HepG2 (cell line): ENCODE measurements around the gene SCGB2B2. TPM values are rescaled to one million over a fixed set of nuclear protein-coding genes. Genes with fewer than 3 reads are reported as not detected.

Experiments used
- ATAC-seq: fragments of 200-7000 bp; cut with Tn5 transposase; 3 replicates; pipeline ENCODE4 v1.9.1; 2020; ENCODE audit warnings: mild to moderate bottlenecking, moderate library complexity
- BruUV-seq: library from RNA; stranded (reverse); fragments of 400-500 nt; replicated peaks from 2 replicates; lab custom pipeline; 2021; lab: Mats Ljungman, UMichigan
- CTCF ChIA-PET: fragments of 300-600 bp; formaldehyde crosslinking; extraction: SDS; loops from one replicate; lab custom pipeline; 2021; ENCODE audit warnings: low total read pairs, inconsistent platforms, low intra/inter-chr PET ratio; lab: Yijun Ruan, JAX
- POLR2A ChIA-PET: fragments of 350-600 bp; sonication (Branson Sonifier 250); formaldehyde crosslinking; loops from one replicate; lab custom pipeline; 2020; ENCODE audit warnings: antibody characterized with exemption, inconsistent platforms; lab: Yijun Ruan, JAX
- DNase-seq: peaks from one replicate; pipeline ENCODE4 v3.0.0-alpha.2; 2015; ENCODE audit warnings: low spot score
- FAIRE-seq: peaks from 3 replicates; lab custom pipeline; 2011; peaks lifted over from hg19 to GRCh38; lab: Jason Lieb, UNC
- H2AFZ ChIP-seq: one replicate; pipeline ENCODE4 v1.6.1; 2011; ENCODE audit warnings: low read length, inconsistent platforms
- H3K27ac ChIP-seq: fragments of 300-600 bp; 3 replicates; pipeline ENCODE4 v1.8.0; 2011; ENCODE audit warnings: mixed run types, mild to moderate bottlenecking, mixed read lengths, low read length, inconsistent platforms; ENCODE audit not compliant: insufficient read depth; ENCODE audit errors: extremely low read length
- H3K27me3 ChIP-seq, 2 experiments: fragments of 200-600 bp in 1 of 2; 2 replicates in 1 of 2; 3 replicates in 1 of 2; pipeline versions ENCODE4 v1.6.0 to v1.8.0; 2011; ENCODE audit warnings: low read length in 2 of 2, mild to moderate bottlenecking in 2 of 2, moderate library complexity in 2 of 2, inconsistent platforms in 1 of 2; ENCODE audit not compliant: insufficient read depth in 2 of 2, control insufficient read depth in 1 of 2
- H3K36me3 ChIP-seq, 2 experiments: fragments of 200-600 bp in 1 of 2; replicated peaks in 1 of 2; 2 replicates in 1 of 2; 3 replicates in 1 of 2; pipeline versions ENCODE4 v1.5.1 to v1.8.0; 2011; ENCODE audit warnings: low read length in 2 of 2, inconsistent platforms in 1 of 2; ENCODE audit not compliant: insufficient read depth in 2 of 2, control insufficient read depth in 1 of 2
- H3K4me1 ChIP-seq: 2 replicates; pipeline ENCODE4 v1.5.1; 2012; ENCODE audit warnings: low read length, inconsistent platforms; ENCODE audit not compliant: insufficient read depth
- H3K4me2 ChIP-seq: 2 replicates; pipeline ENCODE4 v1.6.0; 2011; ENCODE audit warnings: low read depth, low read length, inconsistent platforms
- H3K4me3 ChIP-seq, 3 experiments: fragments of 200-600 bp in 1 of 3; sonication (generic), shearing (Covaris generic) in 1 of 3; replicated peaks in 1 of 3; 2 replicates each; pipeline ENCODE4 v1.5.1; 2011 to 2016; ENCODE audit warnings: low read length in 3 of 3, inconsistent platforms in 2 of 3, low read depth in 2 of 3, mild to moderate bottlenecking in 2 of 3, control low read depth in 1 of 3, mixed read lengths in 1 of 3; ENCODE audit not compliant: insufficient read depth in 1 of 3
- H3K79me2 ChIP-seq: one replicate; pipeline ENCODE4 v1.6.1; 2011; ENCODE audit warnings: low read length, inconsistent platforms; ENCODE audit not compliant: insufficient read depth
- H3K9ac ChIP-seq: 2 replicates; pipeline ENCODE4 v1.6.0; 2011; ENCODE audit warnings: mild to moderate bottlenecking, low read depth, low read length, inconsistent platforms; ENCODE audit not compliant: insufficient read depth
- H3K9me3 ChIP-seq: 2 replicates; pipeline ENCODE4 v1.5.1; 2012; ENCODE audit warnings: mild to moderate bottlenecking, low read length
- H4K20me1 ChIP-seq: 2 replicates; pipeline ENCODE4 v1.6.0; 2011; ENCODE audit warnings: inconsistent platforms, mild to moderate bottlenecking, low read length, moderate library complexity; ENCODE audit not compliant: insufficient read depth
- ARID4A ChIP-seq: sonication (generic); formaldehyde crosslinking; IDR thresholded peaks from 2 replicates; pipeline ENCODE4 v1.5.0; 2020; ENCODE audit warnings: mild to moderate bottlenecking, missing genetic modification reagents, borderline replicate concordance
- CBFB ChIP-seq: sonication (generic); formaldehyde crosslinking; IDR thresholded peaks from 2 replicates; pipeline ENCODE4 v1.4.0; 2020; ENCODE audit warnings: missing genetic modification reagents
- ISL2 ChIP-seq: sonication (generic); formaldehyde crosslinking; IDR thresholded peaks from 2 replicates; pipeline ENCODE4 v1.5.0; 2020; ENCODE audit warnings: missing genetic modification reagents
- JUN ChIP-seq: sonication (generic); formaldehyde crosslinking; IDR thresholded peaks from 2 replicates; pipeline ENCODE4 v1.4.0; 2020; ENCODE audit warnings: mild to moderate bottlenecking, missing genetic modification reagents
- KLF16 ChIP-seq, 2 experiments: sonication (generic) in 1 of 2; formaldehyde crosslinking in 1 of 2; IDR thresholded peaks; 2 replicates each; pipeline versions ENCODE4 v1.6.1 to v1.8.0; 2016 to 2023; ENCODE audit warnings: missing genetic modification reagents in 2 of 2, missing compliant biosample characterization in 1 of 2
- KLF9 ChIP-seq: IDR thresholded peaks from 2 replicates; pipeline ENCODE4 v1.6.1; 2016; ENCODE audit warnings: low read depth
- MTA3 ChIP-seq: sonication (generic); formaldehyde crosslinking; IDR thresholded peaks from 2 replicates; pipeline ENCODE4 v1.4.0; 2020; ENCODE audit warnings: missing genetic modification reagents
- NR2C2 ChIP-seq: sonication (generic); formaldehyde crosslinking; IDR thresholded peaks from 2 replicates; pipeline ENCODE4 v1.4.0; 2020; ENCODE audit warnings: missing genetic modification reagents, mild to moderate bottlenecking, moderate library complexity, borderline replicate concordance
- RFX3 ChIP-seq: IDR thresholded peaks from 2 replicates; pipeline ENCODE4 v1.6.1; 2016; ENCODE audit warnings: missing biosample characterization, missing genetic modification reagents
- SOX13 ChIP-seq, 3 experiments: fragments of 450-650 bp in 1 of 3; sonication (generic) in 1 of 3; formaldehyde crosslinking in 1 of 3; IDR thresholded peaks in 2 of 3; conservative IDR thresholded peaks in 1 of 3; 2 replicates each; pipeline versions ENCODE4 v1.5.0 to v1.6.1; 2016 to 2020; ENCODE audit warnings: antibody characterized with exemption in 1 of 3, mild to moderate bottlenecking in 1 of 3, missing compliant biosample characterization in 1 of 3, missing genetic modification reagents in 1 of 3, moderate library complexity in 1 of 3
- ZFP1 ChIP-seq: IDR thresholded peaks from 2 replicates; pipeline ENCODE4 v1.6.1; 2016
- ZNF12 ChIP-seq: sonication (generic); formaldehyde crosslinking; IDR thresholded peaks from 2 replicates; pipeline ENCODE4 v1.5.0; 2020; ENCODE audit warnings: missing genetic modification reagents
- ZSCAN5A ChIP-seq: sonication (generic); formaldehyde crosslinking; IDR thresholded peaks from 2 replicates; pipeline ENCODE4 v1.8.0; 2022; ENCODE audit warnings: mild to moderate bottlenecking, missing genetic modification reagents, borderline replicate concordance
- WGBS: methylation state at CpG from one replicate; pipeline ENCODE4 v1.1.6; 2017; ENCODE audit warnings: low lambda C conversion rate; 5-methylcytosine and 5-hydroxymethylcytosine counted together
- in situ Hi-C: cut with HindIII; loops from 2 replicates; pipeline ENCODE4 v1.10.0; 2017; ENCODE audit warnings: low pct_unique_long_range_greater_than_20kb; ENCODE audit not compliant: extremely low pct_ligation_motif_present
- intact Hi-C: fragments of 100-400 bp; cut with micrococcal nuclease; formaldehyde crosslinking; loops from one replicate; pipeline ENCODE4 v1.10.0; 2022; ENCODE audit not compliant: unreplicated experiment
- polyA plus RNA-seq, 8 experiments: library from polyadenylated mRNA; depleted of rRNA in 3 of 8; stranded (reverse) in 7 of 8; unstranded in 1 of 8; fragments of >200 nt; fragmentation: Illumina TruSeq in 4 of 8; extraction: Trizol in 4 of 8; gene quantifications; 2 replicates each; pipeline versions ENCODE4 v1.2.1 to v1.2.3, GENCODE V29; 2011 to 2016; ENCODE audit warnings: low read depth in 4 of 8, missing spikeins in 1 of 8, mixed read lengths in 1 of 8; ENCODE audit not compliant: insufficient read depth in 1 of 8
- total RNA-seq, 5 experiments: library from RNA; depleted of rRNA; stranded (reverse); fragments of >200 nt; fragmentation: Illumina TruSeq; extraction: Trizol; gene quantifications; 2 replicates each; pipeline ENCODE4 v1.2.3, GENCODE V29; 2016; ENCODE audit warnings: low read depth in 1 of 5

The SCGB2B2 gene
- total and polyA plus RNA-seq, 2 of the 13 experiments (the other 11 are each of a cell fraction or from before 2014, with no cell fraction given), result 0.03 TPM; not detected in 1

GRCh38 chr19:34649886-34650543 lies 26.9 kb downstream of the SCGB2B2 start:
- no peak overlapping the region for H3K4me3 ChIP-seq
- no peak for ATAC-seq
- CTCF ChIA-PET, result no interaction called here
- 44% methylated on average over 7 of the region's 9 CpGs for WGBS
- H3K4me2 ChIP-seq, result no peak overlapping the region
- no peak overlapping the region for H2AFZ ChIP-seq
- peaks cover 5% of the 10 kb centered on the region; the same call in 1 of the 2 replicates for H3K4me1 ChIP-seq
- intact Hi-C loops, result no loop called here
- no peaks in the 10 kb centered on the region; a peak in 3 of 5 replicates for H3K27me3 ChIP-seq
- in situ Hi-C loops, result no loop called here
- POLR2A ChIA-PET, result no interaction called here
- TF ChIP-seq MTA3 (CRISPR knock-in tag) (no peak), JUN (CRISPR knock-in tag) (no peak)
- no peaks in the 10 kb centered on the region for H4K20me1 ChIP-seq
- FAIRE-seq, result no peak
- H3K27ac ChIP-seq, result no peak overlapping the region
- no peaks in the 10 kb centered on the region for H3K79me2 ChIP-seq
- no TSS peak for BruUV-seq
- no peaks in the 10 kb centered on the region for H3K36me3 ChIP-seq
- DNase-seq, result no peak
- no peak overlapping the region for H3K9ac ChIP-seq
- peaks cover 7% of the 10 kb centered on the region; the same call in 1 of the 2 replicates for H3K9me3 ChIP-seq

GRCh38 chr19:34645551-34645950 lies 31.4 kb downstream of the SCGB2B2 start:
- ChIA-PET POLR2A (no interaction called here), CTCF (no interaction called here)
- DNase-seq, result no peak
- ATAC-seq, result no peak; the same call in 2 of the 3 replicates
- Histone ChIP-seq H4K20me1 (no peaks in the 10 kb centered on the region), H3K9ac (no peak overlapping the region), H3K9me3 (no peaks in the 10 kb centered on the region), H3K36me3 (no peaks in the 10 kb centered on the region), H3K79me2 (no peaks in the 10 kb centered on the region), H3K4me3 (no peak overlapping the region), H3K4me1 (peaks cover 16% of the 10 kb centered on the region), H3K27me3 (no peaks in the 10 kb centered on the region; a peak in 3 of 5 replicates), H3K27ac (no peak overlapping the region), H3K4me2 (no peak overlapping the region), H2AFZ (no peak overlapping the region)
- whole genome bisulfite sequencing, result 13% methylated on average over 3 of the region's 5 CpGs
- in situ Hi-C loops, result no loop called here
- intact Hi-C loops, result no loop called here
- no TSS peak for BruUV-seq
- no peak for FAIRE-seq
- TF ChIP-seq KLF16 (CRISPR knock-in tag; IDR thresholded peaks at IDR 0.05) (no peak), RFX3 (CRISPR knock-in tag) (no peak), KLF9 (CRISPR knock-in tag) (no peak), ARID4A (CRISPR knock-in tag) (no peak), ZSCAN5A (CRISPR knock-in tag) (no peak), CBFB (CRISPR knock-in tag) (no peak), ISL2 (CRISPR knock-in tag) (no peak), SOX13 (IDR thresholded peaks at IDR 0.05) (no peak), SOX13 (CRISPR knock-in tag; conservative IDR thresholded peaks at IDR 0.05 in 1 of 2, IDR thresholded peaks at IDR 0.05 in 1 of 2) (no peak), NR2C2 (CRISPR knock-in tag) (no peak), ZNF12 (no peak), ZFP1 (no peak)
